ENCODE measurements around the gene XAF1.

DNA sequence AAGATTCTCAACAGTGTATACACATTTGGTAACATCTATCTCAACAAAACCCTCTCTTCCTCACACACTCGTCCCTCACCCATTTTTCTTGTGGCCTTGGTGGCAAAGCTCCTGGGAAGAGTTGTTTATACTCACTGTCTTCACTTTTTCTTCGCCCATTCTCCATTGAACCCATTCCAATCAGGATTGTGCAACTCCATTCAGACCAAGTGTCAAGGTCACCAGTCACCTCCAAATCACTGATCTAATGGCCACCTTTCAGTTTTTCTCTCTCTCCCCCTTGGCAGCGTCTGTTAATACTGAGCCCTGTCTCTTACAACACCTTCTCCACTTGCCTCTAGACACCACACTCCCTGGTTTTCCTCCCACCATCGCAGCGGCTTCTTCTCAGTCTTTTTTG lies 34.1 kb upstream of the XAF1 start:
- TF ChIP-seq, protein P1, sequence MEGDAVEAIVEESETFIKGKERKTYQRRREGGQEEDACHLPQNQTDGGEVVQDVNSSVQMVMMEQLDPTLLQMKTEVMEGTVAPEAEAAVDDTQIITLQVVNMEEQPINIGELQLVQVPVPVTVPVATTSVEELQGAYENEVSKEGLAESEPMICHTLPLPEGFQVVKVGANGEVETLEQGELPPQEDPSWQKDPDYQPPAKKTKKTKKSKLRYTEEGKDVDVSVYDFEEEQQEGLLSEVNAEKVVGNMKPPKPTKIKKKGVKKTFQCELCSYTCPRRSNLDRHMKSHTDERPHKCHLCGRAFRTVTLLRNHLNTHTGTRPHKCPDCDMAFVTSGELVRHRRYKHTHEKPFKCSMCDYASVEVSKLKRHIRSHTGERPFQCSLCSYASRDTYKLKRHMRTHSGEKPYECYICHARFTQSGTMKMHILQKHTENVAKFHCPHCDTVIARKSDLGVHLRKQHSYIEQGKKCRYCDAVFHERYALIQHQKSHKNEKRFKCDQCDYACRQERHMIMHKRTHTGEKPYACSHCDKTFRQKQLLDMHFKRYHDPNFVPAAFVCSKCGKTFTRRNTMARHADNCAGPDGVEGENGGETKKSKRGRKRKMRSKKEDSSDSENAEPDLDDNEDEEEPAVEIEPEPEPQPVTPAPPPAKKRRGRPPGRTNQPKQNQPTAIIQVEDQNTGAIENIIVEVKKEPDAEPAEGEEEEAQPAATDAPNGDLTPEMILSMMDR (IDR thresholded peaks at IDR 0.05 in 2 of 3, conservative IDR thresholded peaks at IDR 0.05 in 1 of 3; ENCODE audit: insufficient read depth in 2 of 3, low read depth in 1 of 3, low read length in 3 of 3): no peak
- TF ChIP-seq, protein P2, sequence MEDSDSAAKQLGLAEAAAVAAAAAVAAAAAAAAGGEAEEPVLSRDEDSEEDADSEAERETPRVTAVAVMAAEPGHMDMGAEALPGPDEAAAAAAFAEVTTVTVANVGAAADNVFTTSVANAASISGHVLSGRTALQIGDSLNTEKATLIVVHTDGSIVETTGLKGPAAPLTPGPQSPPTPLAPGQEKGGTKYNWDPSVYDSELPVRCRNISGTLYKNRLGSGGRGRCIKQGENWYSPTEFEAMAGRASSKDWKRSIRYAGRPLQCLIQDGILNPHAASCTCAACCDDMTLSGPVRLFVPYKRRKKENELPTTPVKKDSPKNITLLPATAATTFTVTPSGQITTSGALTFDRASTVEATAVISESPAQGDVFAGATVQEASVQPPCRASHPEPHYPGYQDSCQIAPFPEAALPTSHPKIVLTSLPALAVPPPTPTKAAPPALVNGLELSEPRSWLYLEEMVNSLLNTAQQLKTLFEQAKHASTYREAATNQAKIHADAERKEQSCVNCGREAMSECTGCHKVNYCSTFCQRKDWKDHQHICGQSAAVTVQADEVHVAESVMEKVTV (CRISPR knock-in tag; IDR thresholded peaks at IDR 0.05): no peak
- no peak for TF ChIP-seq TBP (optimal IDR thresholded peaks at IDR 0.05; ENCODE audit: low read depth, low read length)

Data from K562 (cell line).